ENCODE measurements around the gene USP15. TPM values are rescaled to one million over a fixed set of nuclear protein-coding genes. Genes with fewer than 3 reads are reported as not detected.

USP15 gene
- 35.3 and 36.0 TPM in 2 replicates for total RNA-seq (2021)
- long read RNA-seq, full-length matches to known transcripts: 104 of 121 reads
- long read RNA-seq, partial matches to known transcripts: 11 of 121 reads
- long read RNA-seq, other reads (novel, unspliced or antisense): 6 of 121 reads

GRCh38 chr12:62259993-62260732 is at the start of gene USP15:
Gene USP15 (plus strand): TSS chr12:62260404. CDS start chr12:62260415, 11 bp downstream.
- H2BK120ac ChIP-seq (ENCODE audit: low read depth, low read length, poor library complexity, severe bottlenecking): no peak within 1 kb of the TSS
- peak within 1 kb of the TSS; percentile 98 to 99 (median 98) for H3K27ac Mint-ChIP-seq
- H4K5ac ChIP-seq (ENCODE audit: insufficient read length, low read depth, low read length): no peak within 1 kb of the TSS
- peaks cover 11% of the 10 kb centered on the region; the same call in 1 of the 2 replicates for H3K79me2 ChIP-seq (ENCODE audit: insufficient read depth, low read length)
- no peak within 1 kb of the TSS for H3T11ph ChIP-seq (ENCODE audit: low read length)
- no peaks in the 10 kb centered on the region for H3K4me1 ChIP-seq (ENCODE audit: insufficient read depth, low read length)
- H2AFZ ChIP-seq (ENCODE audit: low read length): peak within 1 kb of the TSS; percentile 1
- no peak within 1 kb of the TSS for H2BK15ac ChIP-seq (ENCODE audit: low read depth, low read length)
- WGBS (ENCODE audit: extremely low coverage, insufficient read length, low lambda C conversion rate): no CpG with 5 or more reads among the region's 61 CpGs
- H3K23me2 ChIP-seq (ENCODE audit: insufficient read length, low read depth, low read length, poor library complexity, severe bottlenecking): peaks cover 4% of the 10 kb centered on the region
- peaks cover 6% of the 10 kb centered on the region for H3K79me1 ChIP-seq (ENCODE audit: insufficient read depth, low read depth, low read length, poor library complexity, severe bottlenecking)
- H3K36me3 Mint-ChIP-seq (ENCODE audit: insufficient read depth in 1 of 3, low read depth in 3 of 3): peaks cover 0 to 3% (median 3%) of the 10 kb centered on the region in 3 experiments; a peak in 5 of 7 replicates
- peak within 1 kb of the TSS; percentile 49; the same call in 1 of the 2 replicates for H3K14ac ChIP-seq (ENCODE audit: insufficient read depth, low read length)
- no peak within 1 kb of the TSS for H4K91ac ChIP-seq (ENCODE audit: insufficient read length, low read depth, low read length)
- H2BK12ac ChIP-seq (ENCODE audit: insufficient read length, low read depth, low read length): no peak within 1 kb of the TSS
- 0 out of 5 replicates have a peak, but pooled peaks cover 0 to 2% of the 10 kb centered on the region in 2 experiments for H3K9me3 Mint-ChIP-seq
- no peak within 1 kb of the TSS for H2AK5ac ChIP-seq (ENCODE audit: insufficient read length, low read length)
- no peak within 1 kb of the TSS for H4K8ac ChIP-seq (replicated peaks; ENCODE audit: insufficient read length, low read depth, low read length)
- peaks cover 17% of the 10 kb centered on the region in 2 experiments for H3K4me1 Mint-ChIP-seq
- H3K9me3 ChIP-seq (ENCODE audit: control insufficient read depth, low read depth, low read length): no peaks in the 10 kb centered on the region
- H3K4me2 ChIP-seq (ENCODE audit: insufficient read depth, insufficient read length, low read length): peak within 1 kb of the TSS; percentile 89
- H4K20me1 ChIP-seq (ENCODE audit: control insufficient read depth, insufficient read depth, insufficient read length): no peaks in the 10 kb centered on the region
- peak within 1 kb of the TSS; percentile 74 for H3K9ac ChIP-seq (ENCODE audit: extremely low read depth, insufficient read length, low read length)
- no peak within 1 kb of the TSS for H3K56ac ChIP-seq (ENCODE audit: insufficient read length, low read depth, low read length)
- H3K27me3 Mint-ChIP-seq (ENCODE audit: low read depth): no peaks in the 10 kb centered on the region
- peak within 1 kb of the TSS; percentile 98 to 99 for H3K4me3 Mint-ChIP-seq
- H3K4ac ChIP-seq (ENCODE audit: low read depth, low read length): no peak within 1 kb of the TSS
- H3K27ac ChIP-seq (ENCODE audit: insufficient read length, low read depth, low read length): no peak within 1 kb of the TSS
- peak within 1 kb of the TSS; percentile 75 for H3K18ac ChIP-seq (ENCODE audit: insufficient read length, low read depth, low read length)
- no peak within 1 kb of the TSS for H3K23ac ChIP-seq (ENCODE audit: insufficient read length, low read depth, low read length)
- DNase-seq: peak; percentile 98
- TF ChIP-seq CTCF (conservative IDR thresholded peaks at IDR 0.05): peak; percentile 93
- H2BK20ac ChIP-seq (ENCODE audit: low read depth, low read length, poor library complexity, severe bottlenecking): no peak within 1 kb of the TSS
- H2BK5ac ChIP-seq (ENCODE audit: insufficient read length, low read length): no peak within 1 kb of the TSS
- H3K27me3 ChIP-seq (ENCODE audit: insufficient read depth, low read length): no peaks in the 10 kb centered on the region
